HFF-Myc (cell line): ENCODE measurements around the gene METAP2.

Experiments used
- DNase-seq: peaks from one replicate; pipeline ENCODE4 v3.0.0-alpha.2; 2011; ENCODE audit warnings: low read depth; ENCODE audit errors: extremely low read depth
- H3K4me3 ChIP-seq: replicated peaks from 2 replicates; pipeline ENCODE4 v1.5.1; 2011; ENCODE audit warnings: low read depth, mild to moderate bottlenecking, control low read depth, low read length
- CTCF ChIP-seq: IDR thresholded peaks from 2 replicates; pipeline ENCODE4 v1.5.1; 2012; ENCODE audit warnings: mild to moderate bottlenecking, low read depth, low read length, control low read depth; ENCODE audit errors: missing control alignments

Gene METAP2

GRCh38 chr12:95522692-95523091 lies 48.7 kb downstream of the METAP2 start:
- no peak for TF ChIP-seq CTCF
- DNase-seq: no peak

GRCh38 chr12:95528431-95528830 lies 54.5 kb downstream of the METAP2 start:
- DNase-seq: no peak
- TF ChIP-seq CTCF: no peak
- no peak overlapping the region for H3K4me3 ChIP-seq

More at GRCh38 chr12:95522692-95523091, 48.7 kb downstream of the METAP2 start:
- no peak overlapping the region for H3K4me3 ChIP-seq

- no peak for TF ChIP-seq CTCF
- H3K4me3 ChIP-seq: no peak overlapping the region
These were observed 55.8 kb downstream of the METAP2 start for GRCh38 chr12:95529693-95530225.

GRCh38 chr12:95532851-95533250 lies 58.9 kb downstream of the METAP2 start:
- peak; percentile 7 for DNase-seq
- TF ChIP-seq CTCF: no peak
- no peak overlapping the region for H3K4me3 ChIP-seq

More at GRCh38 chr12:95529693-95530225, 55.8 kb downstream of the METAP2 start:
- DNase-seq: no peak

GRCh38 chr12:95533985-95534384 lies 60.0 kb downstream of the METAP2 start:
- no peak overlapping the region for H3K4me3 ChIP-seq
- TF ChIP-seq CTCF: no peak
- no peak for DNase-seq

GRCh38 chr12:95538006-95538405 lies 64.1 kb downstream of the METAP2 start:
- no peak overlapping the region for H3K4me3 ChIP-seq
- DNase-seq: no peak
- no peak for TF ChIP-seq CTCF

GRCh38 chr12:95538656-95539055 lies 64.7 kb downstream of the METAP2 start:
- H3K4me3 ChIP-seq: no peak overlapping the region
- no peak for TF ChIP-seq CTCF
- DNase-seq: no peak
